Esophagus muscularis mucosa (tissue), 3 donors: ENCODE data around the gene CBFA2T2.

Experiments used
- CTCF ChIP-seq, 3 experiments: fragments of 200-600 bp in 2 of 3; fragments of 450-650 bp in 1 of 3; sonication (generic) in 2 of 3; IDR thresholded peaks; one replicate each; pipeline ENCODE4 v1.5.1; 2017 to 2019; ENCODE audit warnings: antibody characterized with exemption in 3 of 3, mild to moderate bottlenecking in 2 of 3, moderate library complexity in 1 of 3
- POLR2A ChIP-seq: fragments of 450-650 bp; IDR thresholded peaks from one replicate; pipeline ENCODE4 v1.6.1; 2017; ENCODE audit warnings: antibody characterized with exemption, moderate library complexity, mild to moderate bottlenecking, low read depth
- POLR2AphosphoS5 ChIP-seq, 2 donors: sonication (generic); formaldehyde crosslinking; IDR thresholded peaks; one replicate each; pipeline ENCODE4 v1.6.1; 2017; ENCODE audit warnings: antibody characterized with exemption in 2 of 2

GRCh38 chr20:33681288-33681687 lies 191.4 kb downstream of the CBFA2T2 start:
- TF ChIP-seq CTCF (IDR thresholded peaks at IDR 0.05) = no peak
- TF ChIP-seq POLR2A = no peak
- no peak for TF ChIP-seq POLR2AphosphoS5 (IDR thresholded peaks at IDR 0.05)
